CD4-positive, alpha-beta T cell treated with Interleukin-6 at 100 ng/mL for 8 hours (primary cell): ENCODE data around the gene FAM240A.

ENCODE experiments used
- DNase-seq: peaks from one replicate; pipeline ENCODE4 v3.0.0-alpha.2; 2020; ENCODE audit warnings: mixed read lengths, low spot score

Gene FAM240A

DNA sequence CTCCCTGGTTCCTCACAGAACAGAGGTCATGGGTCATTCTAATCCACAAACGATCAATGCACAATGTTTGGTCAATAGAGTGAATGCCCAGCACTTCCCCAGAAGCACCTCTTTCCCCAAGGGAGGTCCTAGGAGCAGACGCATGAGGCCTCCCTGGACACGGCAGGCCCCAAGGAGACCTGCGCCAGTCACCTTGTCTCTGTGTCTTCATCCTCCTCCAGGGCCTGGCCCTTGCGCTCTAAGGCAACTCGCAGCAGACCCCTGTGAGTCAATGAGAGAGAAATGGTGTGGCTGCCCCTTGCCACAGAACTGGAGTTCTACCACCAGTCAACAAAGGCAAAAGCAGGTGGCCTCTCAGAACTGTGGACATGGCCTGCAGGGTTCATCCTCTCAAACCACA is 63.1 kb downstream of the FAM240A start:
- no peak for DNase-seq
